SK-N-SH treated with all-trans-retinoic acid at 6 μM for 48 hours (cell line): ENCODE results near the gene NSD2.

ENCODE experiments used
- BACH2 ChIP-seq: fragments of 250-450 bp; sonication (Bioruptor Pico); IDR thresholded peaks from 2 replicates; pipeline ENCODE4 v1.9.0; 2021; ENCODE audit warnings: mild to moderate bottlenecking, borderline replicate concordance
- CREB5 ChIP-seq: fragments of 250-450 bp; sonication (Bioruptor Pico); IDR thresholded peaks from 2 replicates; pipeline ENCODE4 v1.5.1; 2020; ENCODE audit warnings: low read depth, mild to moderate bottlenecking, moderate library complexity
- ESRRG ChIP-seq: fragments of 250-450 bp; sonication (Bioruptor Pico); IDR thresholded peaks from 2 replicates; pipeline ENCODE4 v1.6.1; 2021; ENCODE audit warnings: mild to moderate bottlenecking
- ISL1 ChIP-seq: fragments of 250-450 bp; sonication (Bioruptor Pico); IDR thresholded peaks from 2 replicates; pipeline ENCODE4 v2.1.2; 2022; ENCODE audit warnings: mild to moderate bottlenecking, moderate library complexity
- OSR1 ChIP-seq: fragments of 250-450 bp; sonication (Bioruptor Pico); IDR thresholded peaks from 2 replicates; pipeline ENCODE4 v1.8.0; 2022; ENCODE audit warnings: moderate library complexity, mild to moderate bottlenecking, inconsistent platforms
- PATZ1 ChIP-seq: fragments of 250-450 bp; sonication (Bioruptor Pico); IDR thresholded peaks from 2 replicates; pipeline ENCODE4 v1.8.0; 2020; ENCODE audit warnings: mild to moderate bottlenecking, moderate library complexity, borderline replicate concordance
- RARB ChIP-seq: fragments of 250-450 bp; sonication (Bioruptor Pico); IDR thresholded peaks from 2 replicates; pipeline ENCODE4 v1.8.0; 2021; ENCODE audit warnings: mild to moderate bottlenecking, moderate library complexity
- ZC3H10 ChIP-seq: fragments of 250-450 bp; sonication (Bioruptor Pico); IDR thresholded peaks from 2 replicates; pipeline ENCODE4 v1.5.1; 2021; ENCODE audit warnings: mild to moderate bottlenecking, moderate library complexity
- ZFP30 ChIP-seq: fragments of 450-650 bp; formaldehyde crosslinking; IDR thresholded peaks from 2 replicates; pipeline ENCODE4 v1.5.0; 2022; ENCODE audit warnings: mild to moderate bottlenecking, moderate library complexity

GRCh38 chr4:1952719-1953118, 81.5 kb downstream of the NSD2 start:
- TF ChIP-seq ZFP30 (CRISPR knock-in tag), result no peak
- TF ChIP-seq CREB5 (CRISPR knock-in tag), result no peak
- no peak for TF ChIP-seq ESRRG (CRISPR knock-in tag)
- TF ChIP-seq OSR1, result no peak
- no peak for TF ChIP-seq ZC3H10 (CRISPR knock-in tag)
- no peak for TF ChIP-seq BACH2 (CRISPR knock-in tag)
- TF ChIP-seq RARB, result no peak
- no peak for TF ChIP-seq PATZ1 (CRISPR knock-in tag)
- TF ChIP-seq ISL1 (CRISPR knock-in tag), result no peak
